Thyroid gland (tissue), 4 donors: ENCODE data around the gene RPL32. TPM values are rescaled to one million over a fixed set of nuclear protein-coding genes. Genes with fewer than 3 reads are reported as not detected.

Experiments used
- DNase-seq, 2 donors: peaks; one replicate each; pipeline ENCODE4 v3.0.0-alpha.2; 2019
- H3K27ac ChIP-seq, 3 donors: fragments of 200-600 bp; sonication (generic); 1 replicate in 2 of 3; 2 replicates in 1 of 3; pipeline ENCODE4 v1.5.1; 2016 to 2019; ENCODE audit warnings: mild to moderate bottlenecking in 1 of 3, moderate library complexity in 1 of 3
- H3K27me3 ChIP-seq: fragments of 200-600 bp; sonication (generic); one replicate; pipeline ENCODE4 v1.5.1; 2019
- H3K36me3 ChIP-seq, 2 donors: fragments of 200-600 bp; sonication (generic); one replicate each; pipeline ENCODE4 v1.5.1; 2016 to 2019
- H3K4me1 ChIP-seq, 2 donors: fragments of 200-600 bp; sonication (generic); one replicate each; pipeline ENCODE4 v1.5.1; 2017 to 2019
- H3K4me3 ChIP-seq, 3 donors: fragments of 200-600 bp; sonication (generic); replicated peaks in 1 of 3; 1 replicate in 2 of 3; 2 replicates in 1 of 3; pipeline ENCODE4 v1.5.1; 2016; ENCODE audit warnings: mild to moderate bottlenecking in 1 of 3
- H3K9me3 ChIP-seq: fragments of 200-600 bp; sonication (generic); one replicate; pipeline ENCODE4 v1.5.1; 2017
- CTCF ChIP-seq, 6 experiments: fragments of 200-600 bp in 3 of 6; fragments of 450-650 bp in 3 of 6; sonication (generic) in 3 of 6; IDR thresholded peaks; one replicate each; pipeline ENCODE4 v1.5.1; 2016 to 2019; ENCODE audit warnings: antibody characterized with exemption in 6 of 6, mild to moderate bottlenecking in 2 of 6, inconsistent platforms in 1 of 6, moderate library complexity in 1 of 6
- POLR2A ChIP-seq, 2 donors: fragments of 450-650 bp; IDR thresholded peaks; one replicate each; pipeline ENCODE4 v1.6.1; 2017; ENCODE audit warnings: antibody characterized with exemption in 2 of 2, mild to moderate bottlenecking in 2 of 2, moderate library complexity in 1 of 2
- WGBS, 2 donors: methylation state at CpG; one replicate each; pipeline ENCODE4 v1.1.5; 2017; 5-methylcytosine and 5-hydroxymethylcytosine counted together
- intact Hi-C: fragments of 100-400 bp; cut with DNase I; formaldehyde crosslinking; loops from one replicate; pipeline ENCODE4 v1.15.1; 2023
- total RNA-seq, 4 donors: library from RNA; depleted of rRNA; stranded (reverse); fragments of >200 nt; gene quantifications; one replicate each; pipeline ENCODE4 v1.2.3, GENCODE V29; 2016

The RPL32 gene
- total RNA-seq, 4 donors from 2014 or later: 809 to 4,142 (median 1,511) TPM

DNA sequence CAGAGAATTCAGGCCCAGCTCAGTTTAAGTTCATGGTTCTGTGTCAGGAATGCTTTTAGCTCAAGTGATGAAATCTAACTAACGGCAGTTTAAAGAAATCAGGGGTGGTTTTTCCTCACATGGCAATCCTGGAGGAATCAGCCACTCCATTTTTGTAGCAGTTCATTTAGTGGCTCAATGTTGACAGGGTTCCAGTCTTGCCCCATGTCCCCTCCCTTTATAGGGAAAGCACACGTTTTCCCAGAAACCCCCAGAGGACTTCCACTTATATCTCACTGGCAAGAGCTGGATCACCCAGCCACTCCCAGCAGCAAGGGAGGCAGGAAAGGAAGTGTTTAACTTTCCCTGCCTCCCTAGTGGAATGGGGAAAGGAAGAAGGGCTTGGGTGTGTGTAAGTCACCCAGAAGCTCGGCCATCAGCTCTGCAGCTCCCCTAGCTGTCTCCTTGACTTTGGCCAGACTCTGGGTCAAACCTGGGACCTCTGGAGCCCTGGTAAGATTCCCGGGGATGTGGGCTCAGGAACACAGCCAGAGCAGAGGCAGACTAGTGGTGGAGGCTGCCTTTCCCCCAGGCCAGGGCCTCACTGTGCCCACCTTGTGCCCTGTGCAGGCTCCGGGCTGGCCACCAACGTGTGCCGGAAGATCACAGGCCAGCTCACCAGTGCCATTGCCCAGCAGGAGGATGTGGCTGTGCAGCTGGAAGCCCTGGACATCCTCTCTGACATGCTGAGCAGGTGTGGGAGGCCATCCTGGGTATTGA is 33.6 kb downstream of the RPL32 start:
- peaks cover 8 to 20% of the 10 kb centered on the region in 2 donors for H3K4me1 ChIP-seq
- WGBS, 2 donors: 73 to 88% methylated on average over 5 to 7 of the region's 7 CpGs
- no peak for TF ChIP-seq POLR2A (IDR thresholded peaks at IDR 0.05)
- no peak for TF ChIP-seq CTCF (IDR thresholded peaks at IDR 0.05)
- DNase-seq: no peak
- peaks cover 0 to 3% of the 10 kb centered on the region in 2 donors for H3K36me3 ChIP-seq
- no peaks in the 10 kb centered on the region for H3K9me3 ChIP-seq
- H3K27ac ChIP-seq: peak overlapping the region in 1 of 3 donors; percentile 75
- no peaks in the 10 kb centered on the region for H3K27me3 ChIP-seq
- intact Hi-C loops: no loop called here
- no peak overlapping the region for H3K4me3 ChIP-seq

DNA sequence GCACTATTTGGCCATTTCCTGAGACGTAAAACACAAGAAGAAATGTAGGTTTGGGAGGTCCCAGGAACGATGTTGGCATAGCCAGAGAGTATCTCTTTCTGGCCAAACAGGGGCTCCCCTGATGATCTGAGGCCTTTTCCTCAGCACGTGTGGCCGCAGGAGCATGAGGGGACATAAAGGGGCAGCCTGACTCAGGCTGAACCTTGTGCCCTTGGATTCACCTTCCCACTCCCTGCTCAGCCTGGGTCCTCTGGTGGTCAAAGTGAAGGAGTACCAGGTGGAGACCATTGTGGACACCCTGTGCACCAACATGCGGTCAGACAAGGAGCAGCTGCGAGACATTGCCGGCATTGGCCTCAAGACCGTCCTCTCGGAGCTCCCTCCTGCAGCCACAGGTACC is 34.3 kb downstream of the RPL32 start:
- no peak for DNase-seq
- intact Hi-C loops: no loop called here
- no peak for TF ChIP-seq CTCF (IDR thresholded peaks at IDR 0.05)
- TF ChIP-seq POLR2A (IDR thresholded peaks at IDR 0.05): no peak
- Histone ChIP-seq H3K36me3 (peaks cover 0 to 3% of the 10 kb centered on the region in 2 donors), H3K4me3 (no peak overlapping the region), H3K27me3 (no peaks in the 10 kb centered on the region), H3K4me1 (peaks cover 8 to 20% of the 10 kb centered on the region in 2 donors), H3K9me3 (no peaks in the 10 kb centered on the region), H3K27ac (peak overlapping the region in 1 of 3 donors; percentile 75)
- 96 to 97% methylated on average over 9 of the region's 9 CpGs for WGBS, 2 donors

DNA sequence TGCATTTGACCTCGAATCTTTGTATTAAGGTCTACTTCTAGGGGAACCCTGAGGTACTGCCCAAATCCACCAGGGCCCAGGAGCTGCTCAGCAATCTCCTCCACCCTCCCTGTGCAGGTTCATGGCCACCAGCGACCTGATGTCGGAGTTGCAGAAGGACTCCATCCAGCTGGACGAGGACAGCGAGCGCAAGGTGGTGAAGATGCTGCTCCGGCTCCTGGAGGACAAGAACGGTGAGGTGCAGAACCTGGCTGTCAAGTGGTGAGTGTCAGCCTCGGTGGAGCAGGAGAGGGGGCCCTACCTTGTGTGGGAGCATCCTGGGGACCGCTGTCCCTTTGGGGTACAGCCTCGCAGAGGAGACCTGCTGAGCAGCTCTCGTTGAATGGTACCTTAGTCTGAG is 38.0 kb downstream of the RPL32 start:
- WGBS, 2 donors: 98% methylated on average over 12 of the region's 12 CpGs
- intact Hi-C loops: no loop called here

DNA sequence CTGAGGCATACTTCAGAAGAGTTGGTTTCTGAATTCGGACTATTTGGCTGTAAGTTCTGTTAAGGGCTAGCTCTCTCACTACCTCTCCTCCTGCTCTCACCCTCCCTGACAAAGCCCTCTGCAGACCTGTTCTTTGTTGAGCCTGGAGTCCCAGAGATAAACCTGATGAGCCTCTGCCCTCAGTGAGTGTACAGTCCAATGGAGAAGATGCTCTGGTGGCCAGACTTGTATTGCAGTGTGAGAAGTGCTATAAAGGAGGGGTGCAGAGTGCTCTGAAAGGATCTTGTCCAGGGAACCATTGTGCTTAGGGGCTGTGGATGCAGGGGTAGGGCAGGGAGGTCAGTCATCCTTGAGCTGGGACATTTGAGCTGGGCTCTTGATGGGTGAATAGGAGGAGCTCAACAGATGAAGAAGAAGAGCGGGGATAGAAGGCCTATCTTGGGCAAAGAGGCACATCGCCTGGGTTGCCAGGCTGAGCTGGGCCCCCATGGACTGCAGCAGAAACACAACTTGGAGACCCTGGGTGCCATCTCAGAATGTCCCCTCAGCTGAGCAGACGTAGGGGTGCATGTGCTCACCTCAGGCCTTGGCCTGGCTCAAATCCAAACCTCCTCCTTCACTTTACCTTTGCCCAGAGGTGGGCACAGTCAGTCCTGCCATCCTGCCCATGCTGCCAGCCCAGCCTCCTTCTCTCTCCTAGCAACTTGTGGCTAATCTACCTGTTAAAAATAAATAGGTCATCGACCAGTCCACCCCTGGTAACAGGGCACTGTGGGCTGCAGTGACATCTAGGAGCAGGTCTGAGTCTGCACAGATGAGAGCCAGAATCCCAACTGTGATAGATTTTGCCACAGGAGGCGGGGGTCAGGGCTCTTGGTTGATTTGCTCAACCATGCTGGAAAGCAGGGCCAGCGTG is 41.6 kb downstream of the RPL32 start:
- Histone ChIP-seq H3K27ac (peak overlapping the region in 1 of 3 donors; percentile 62), H3K4me1 (peaks cover 5 to 16% of the 10 kb centered on the region in 2 donors), H3K36me3 (peaks cover 0 to 3% of the 10 kb centered on the region in 2 donors), H3K27me3 (no peaks in the 10 kb centered on the region), H3K4me3 (no peak overlapping the region), H3K9me3 (no peaks in the 10 kb centered on the region)
- no peak for TF ChIP-seq CTCF (IDR thresholded peaks at IDR 0.05)
- TF ChIP-seq POLR2A (IDR thresholded peaks at IDR 0.05): no peak
- intact Hi-C loops: no loop called here
- 87 to 96% methylated on average over 7 of the region's 7 CpGs for WGBS, 2 donors
- DNase-seq: no peak

More for the DNA sequence above, 38.0 kb downstream of the RPL32 start:
- no peak for TF ChIP-seq CTCF (IDR thresholded peaks at IDR 0.05)
- no peak for TF ChIP-seq POLR2A (IDR thresholded peaks at IDR 0.05)
- peaks cover 0 to 3% of the 10 kb centered on the region in 2 donors for H3K36me3 ChIP-seq
- H3K27ac ChIP-seq: no peak overlapping the region
- no peak for DNase-seq
- H3K27me3 ChIP-seq: no peaks in the 10 kb centered on the region
- H3K4me3 ChIP-seq: no peak overlapping the region
- peaks cover 0 to 12% of the 10 kb centered on the region in 2 donors for H3K4me1 ChIP-seq
- H3K9me3 ChIP-seq: no peaks in the 10 kb centered on the region
